ENCODE data around the gene C1QTNF1. TPM values are rescaled to one million over a fixed set of nuclear protein-coding genes. Genes with fewer than 3 reads are reported as not detected.

The C1QTNF1 gene
- polyA plus RNA-seq, 1 donor (not counting 4 experiments of a cell fraction or from before 2014, with no cell fraction given), result 6.6 TPM

- Histone ChIP-seq H3K36me3 (ENCODE audit: control insufficient read depth in 2 of 2, extremely low read depth in 1 of 2, insufficient read depth in 2 of 2, low read length in 2 of 2) (no peaks in the 10 kb centered on the region), H4K20me1 (ENCODE audit: control insufficient read depth, extremely low read depth, insufficient read depth, low read length) (no peaks in the 10 kb centered on the region), H3K9me3 (ENCODE audit: control insufficient read depth, low read depth, low read length) (no peaks in the 10 kb centered on the region), H3K9me1 (ENCODE audit: control insufficient read depth, extremely low read depth, insufficient read depth, low read length) (no peaks in the 10 kb centered on the region), H3K4me3 (ENCODE audit: control insufficient read depth in 2 of 3, extremely low read depth in 1 of 3, insufficient read depth in 2 of 3, low read depth in 1 of 3, low read length in 3 of 3) (no peak overlapping the region), H3K4me1 (ENCODE audit: control insufficient read depth, extremely low read depth, insufficient read depth, low read length) (no peaks in the 10 kb centered on the region), H3K27ac (ENCODE audit: control insufficient read depth, insufficient read depth, low read length) (no peak overlapping the region), H2AFZ (ENCODE audit: control insufficient read depth, low read length) (no peak overlapping the region), H3K79me2 (ENCODE audit: control insufficient read depth, insufficient read depth, low read length) (no peaks in the 10 kb centered on the region), H3K4me2 (ENCODE audit: control insufficient read depth, extremely low read depth, insufficient read depth, low read depth, low read length) (no peak overlapping the region), H3K9ac (ENCODE audit: control insufficient read depth, extremely low read depth, insufficient read depth, low read length) (no peak overlapping the region), H3K27me3 (ENCODE audit: control insufficient read depth, extremely low read depth, insufficient read depth, low read length) (no peaks in the 10 kb centered on the region)
- dilution Hi-C loops (cut with MboI; ENCODE audit: extremely low pct_ligation_motif_present, low sequenced_read_pairs), result no loop called here
- TF ChIP-seq CTCF (optimal IDR thresholded peaks at IDR 0.05 in 1 of 3, IDR thresholded peaks at IDR 0.05 in 1 of 3, conservative IDR thresholded peaks at IDR 0.05 in 1 of 3; ENCODE audit: extremely low read depth in 1 of 3, insufficient read depth in 2 of 3, low read length in 3 of 3) (no peak), EZH2 (IDR thresholded peaks at IDR 0.05; ENCODE audit: low read length) (no peak)
- DNase-seq (ENCODE audit: low read depth, low spot score), result no peak
- FAIRE-seq, result no peak
Measured at GRCh38 chr17:79071161-79071740, 47.3 kb downstream of the C1QTNF1 start.

GRCh38 chr17:79072544-79072943, 48.6 kb downstream of the C1QTNF1 start:
- dilution Hi-C loops (cut with MboI; ENCODE audit: extremely low pct_ligation_motif_present, low sequenced_read_pairs), result no loop called here
- Histone ChIP-seq H3K79me2 (ENCODE audit: control insufficient read depth, insufficient read depth, low read length) (no peaks in the 10 kb centered on the region), H2AFZ (ENCODE audit: control insufficient read depth, low read length) (no peak overlapping the region), H3K4me3 (ENCODE audit: control insufficient read depth in 2 of 3, extremely low read depth in 1 of 3, insufficient read depth in 2 of 3, low read depth in 1 of 3, low read length in 3 of 3) (no peak overlapping the region), H3K4me1 (ENCODE audit: control insufficient read depth, extremely low read depth, insufficient read depth, low read length) (no peaks in the 10 kb centered on the region), H3K9me3 (ENCODE audit: control insufficient read depth, low read depth, low read length) (no peaks in the 10 kb centered on the region), H4K20me1 (ENCODE audit: control insufficient read depth, extremely low read depth, insufficient read depth, low read length) (no peaks in the 10 kb centered on the region), H3K27me3 (ENCODE audit: control insufficient read depth, extremely low read depth, insufficient read depth, low read length) (no peaks in the 10 kb centered on the region), H3K9me1 (ENCODE audit: control insufficient read depth, extremely low read depth, insufficient read depth, low read length) (no peaks in the 10 kb centered on the region), H3K36me3 (ENCODE audit: control insufficient read depth in 2 of 2, extremely low read depth in 1 of 2, insufficient read depth in 2 of 2, low read length in 2 of 2) (no peaks in the 10 kb centered on the region), H3K27ac (ENCODE audit: control insufficient read depth, insufficient read depth, low read length) (no peak overlapping the region), H3K9ac (ENCODE audit: control insufficient read depth, extremely low read depth, insufficient read depth, low read length) (no peak overlapping the region), H3K4me2 (ENCODE audit: control insufficient read depth, extremely low read depth, insufficient read depth, low read depth, low read length) (no peak overlapping the region)
- TF ChIP-seq EZH2 (IDR thresholded peaks at IDR 0.05; ENCODE audit: low read length) (no peak), CTCF (optimal IDR thresholded peaks at IDR 0.05 in 1 of 3, IDR thresholded peaks at IDR 0.05 in 1 of 3, conservative IDR thresholded peaks at IDR 0.05 in 1 of 3; ENCODE audit: extremely low read depth in 1 of 3, insufficient read depth in 2 of 3, low read length in 3 of 3) (no peak)
- DNase-seq (ENCODE audit: low read depth, low spot score) (no peak), FAIRE-seq (no peak)
